Upper lobe of left lung (tissue), 4 donors: Measurements from ENCODE around the gene GABRA1.

Source experiments
- EP300 ChIP-seq, 4 donors: sonication (generic); formaldehyde crosslinking; IDR thresholded peaks; one replicate each; pipeline ENCODE4 v1.5.1; 2017; ENCODE audit warnings: antibody characterized with exemption in 4 of 4, control low read depth in 2 of 4
- TF ChIP-seq, protein P1 (sequence below), 6 experiments: fragments of 450-650 bp in 4 of 6; fragments of 200-600 bp in 2 of 6; sonication (generic) in 2 of 6; IDR thresholded peaks; one replicate each; pipeline ENCODE4 v1.5.1; 2016 to 2019; ENCODE audit warnings: antibody characterized with exemption in 6 of 6

DNA sequence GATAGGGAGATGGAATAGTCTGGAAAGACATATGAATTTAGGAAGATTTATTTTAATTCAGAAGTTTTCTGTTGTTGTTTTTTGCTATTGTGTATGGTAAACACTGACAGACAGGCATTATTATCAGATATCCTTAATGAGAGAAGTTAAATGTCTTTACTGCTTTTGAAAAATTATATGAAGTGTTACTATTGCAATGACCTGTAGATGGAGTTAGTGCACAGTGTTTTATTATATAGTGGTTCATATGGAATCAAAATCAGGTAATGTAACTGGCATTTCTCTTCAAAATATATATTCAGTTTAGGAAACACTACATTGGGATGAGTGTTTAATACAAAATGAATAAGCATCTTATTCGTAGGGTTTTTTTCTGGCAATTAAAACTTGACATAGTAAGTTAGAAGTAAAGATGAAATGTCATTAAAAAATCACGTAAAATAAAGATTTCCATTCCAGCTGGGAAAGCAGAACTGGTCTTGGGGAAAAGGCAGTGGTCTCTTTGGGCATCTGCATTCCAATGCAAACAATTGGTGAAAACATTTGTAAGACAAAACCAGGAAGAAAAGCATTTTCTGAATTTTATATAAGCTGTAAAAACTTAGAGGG lies 3.9 kb downstream of the GABRA1 start:
- TF ChIP-seq, protein P1, sequence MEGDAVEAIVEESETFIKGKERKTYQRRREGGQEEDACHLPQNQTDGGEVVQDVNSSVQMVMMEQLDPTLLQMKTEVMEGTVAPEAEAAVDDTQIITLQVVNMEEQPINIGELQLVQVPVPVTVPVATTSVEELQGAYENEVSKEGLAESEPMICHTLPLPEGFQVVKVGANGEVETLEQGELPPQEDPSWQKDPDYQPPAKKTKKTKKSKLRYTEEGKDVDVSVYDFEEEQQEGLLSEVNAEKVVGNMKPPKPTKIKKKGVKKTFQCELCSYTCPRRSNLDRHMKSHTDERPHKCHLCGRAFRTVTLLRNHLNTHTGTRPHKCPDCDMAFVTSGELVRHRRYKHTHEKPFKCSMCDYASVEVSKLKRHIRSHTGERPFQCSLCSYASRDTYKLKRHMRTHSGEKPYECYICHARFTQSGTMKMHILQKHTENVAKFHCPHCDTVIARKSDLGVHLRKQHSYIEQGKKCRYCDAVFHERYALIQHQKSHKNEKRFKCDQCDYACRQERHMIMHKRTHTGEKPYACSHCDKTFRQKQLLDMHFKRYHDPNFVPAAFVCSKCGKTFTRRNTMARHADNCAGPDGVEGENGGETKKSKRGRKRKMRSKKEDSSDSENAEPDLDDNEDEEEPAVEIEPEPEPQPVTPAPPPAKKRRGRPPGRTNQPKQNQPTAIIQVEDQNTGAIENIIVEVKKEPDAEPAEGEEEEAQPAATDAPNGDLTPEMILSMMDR (IDR thresholded peaks at IDR 0.05): no peak
- TF ChIP-seq EP300 (IDR thresholded peaks at IDR 0.05): no peak
